ENCODE results near the gene ACADVL. TPM values are rescaled to one million over a fixed set of nuclear protein-coding genes. Genes with fewer than 3 reads are reported as not detected.

The ACADVL gene
- total RNA-seq, 6 donors from 2014 or later = 377 to 1,449 (median 553) TPM

DNA sequence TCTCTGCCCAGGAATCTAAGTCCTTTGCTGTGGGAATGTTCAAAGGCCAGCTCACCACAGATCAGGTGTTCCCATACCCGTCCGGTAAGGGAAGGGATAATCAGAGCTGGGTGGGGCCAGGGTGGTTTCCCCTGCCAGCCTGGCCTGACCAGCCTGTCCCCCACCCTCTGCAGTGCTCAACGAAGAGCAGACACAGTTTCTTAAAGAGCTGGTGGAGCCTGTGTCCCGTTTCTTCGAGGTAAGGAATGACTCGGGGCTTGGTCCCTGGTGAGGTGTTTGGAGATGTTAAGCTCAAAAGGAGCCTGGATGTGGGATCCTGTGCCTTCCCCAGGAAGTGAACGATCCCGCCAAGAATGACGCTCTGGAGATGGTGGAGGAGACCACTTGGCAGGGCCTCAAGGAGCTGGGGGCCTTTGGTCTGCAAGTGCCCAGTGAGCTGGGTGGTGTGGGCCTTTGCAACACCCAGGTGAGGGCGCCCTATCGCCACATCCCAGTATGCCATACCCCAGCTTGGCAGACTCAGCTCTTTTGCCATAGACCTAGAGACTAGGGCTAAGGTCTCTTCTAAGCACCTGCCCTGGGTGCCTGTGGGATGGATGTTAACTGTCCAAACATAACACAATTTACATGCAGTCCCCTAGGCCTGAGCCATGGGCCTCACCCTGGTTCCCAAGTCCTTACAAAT is 997 bp downstream of the ACADVL start:
- ATAC-seq (ENCODE audit: low FRiP score in 2 of 2) = peak in 1 of 2 donors; percentile 57
- H3K36me3 ChIP-seq = peaks cover 11 to 48% (median 44%) of the 10 kb centered on the region in 4 donors
- peaks cover 44 to 60% (median 48%) of the 10 kb centered on the region in 4 donors for H3K4me1 ChIP-seq
- no peak for TF ChIP-seq POLR2A (IDR thresholded peaks at IDR 0.05)
- no peak for TF ChIP-seq POLR2AphosphoS5 (IDR thresholded peaks at IDR 0.05)
- TF ChIP-seq, protein P1, sequence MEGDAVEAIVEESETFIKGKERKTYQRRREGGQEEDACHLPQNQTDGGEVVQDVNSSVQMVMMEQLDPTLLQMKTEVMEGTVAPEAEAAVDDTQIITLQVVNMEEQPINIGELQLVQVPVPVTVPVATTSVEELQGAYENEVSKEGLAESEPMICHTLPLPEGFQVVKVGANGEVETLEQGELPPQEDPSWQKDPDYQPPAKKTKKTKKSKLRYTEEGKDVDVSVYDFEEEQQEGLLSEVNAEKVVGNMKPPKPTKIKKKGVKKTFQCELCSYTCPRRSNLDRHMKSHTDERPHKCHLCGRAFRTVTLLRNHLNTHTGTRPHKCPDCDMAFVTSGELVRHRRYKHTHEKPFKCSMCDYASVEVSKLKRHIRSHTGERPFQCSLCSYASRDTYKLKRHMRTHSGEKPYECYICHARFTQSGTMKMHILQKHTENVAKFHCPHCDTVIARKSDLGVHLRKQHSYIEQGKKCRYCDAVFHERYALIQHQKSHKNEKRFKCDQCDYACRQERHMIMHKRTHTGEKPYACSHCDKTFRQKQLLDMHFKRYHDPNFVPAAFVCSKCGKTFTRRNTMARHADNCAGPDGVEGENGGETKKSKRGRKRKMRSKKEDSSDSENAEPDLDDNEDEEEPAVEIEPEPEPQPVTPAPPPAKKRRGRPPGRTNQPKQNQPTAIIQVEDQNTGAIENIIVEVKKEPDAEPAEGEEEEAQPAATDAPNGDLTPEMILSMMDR (IDR thresholded peaks at IDR 0.05) = peak; percentile 14 to 63 (median 34)
- TF ChIP-seq EP300 (IDR thresholded peaks at IDR 0.05) = peak in 1 of 4 donors; percentile 44
- peak overlapping the region; percentile 93 to 100 (median 97) for H3K4me3 ChIP-seq
- H3K27me3 ChIP-seq = no peaks in the 10 kb centered on the region
- DNase-seq = peak in 1 of 2 donors; percentile 79
- no peaks in the 10 kb centered on the region for H3K9me3 ChIP-seq
- peak overlapping the region; percentile 95 to 100 (median 97) for H3K27ac ChIP-seq
- 16 to 28% methylated on average over 6 to 11 of the region's 11 CpGs for whole genome bisulfite sequencing, 2 donors

DNA sequence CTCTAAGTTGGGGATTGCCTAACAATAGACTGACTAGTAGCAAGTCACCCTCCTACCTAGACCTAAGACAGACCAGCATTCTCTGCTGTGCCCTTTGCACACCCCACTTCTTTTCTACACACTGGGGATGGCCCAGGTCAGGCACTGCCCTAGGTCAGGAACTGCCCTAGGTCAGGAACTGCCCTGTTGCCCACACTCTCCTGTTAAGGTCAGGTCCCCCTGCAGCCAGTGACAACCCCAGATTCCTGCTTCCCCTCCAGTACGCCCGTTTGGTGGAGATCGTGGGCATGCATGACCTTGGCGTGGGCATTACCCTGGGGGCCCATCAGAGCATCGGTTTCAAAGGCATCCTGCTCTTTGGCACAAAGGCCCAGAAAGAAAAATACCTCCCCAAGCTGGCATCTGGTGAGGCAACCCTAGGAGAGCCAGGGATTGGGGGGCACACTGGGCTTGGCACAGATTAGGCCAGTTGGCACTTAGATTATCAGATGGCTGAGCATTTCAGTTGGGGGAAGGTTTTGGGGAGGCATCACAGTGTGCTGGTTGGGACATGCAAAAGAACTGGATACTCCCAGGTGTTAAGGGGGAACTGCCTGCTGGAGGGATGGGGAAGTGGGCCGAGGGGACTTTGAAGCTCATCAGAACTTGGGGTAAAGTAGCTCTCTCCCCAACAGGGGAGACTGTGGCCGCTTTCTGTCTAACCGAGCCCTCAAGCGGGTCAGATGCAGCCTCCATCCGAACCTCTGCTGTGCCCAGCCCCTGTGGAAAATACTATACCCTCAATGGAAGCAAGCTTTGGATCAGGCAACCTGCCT is 1.7 kb downstream of the ACADVL start:
- DNase-seq (no peak), ATAC-seq (ENCODE audit: low FRiP score in 2 of 2) (no peak)
- H3K4me3 ChIP-seq = peak overlapping the region in 1 of 4 donors; percentile 93
- peaks cover 36 to 53% (median 41%) of the 10 kb centered on the region in 4 donors for H3K4me1 ChIP-seq
- H3K27me3 ChIP-seq = no peaks in the 10 kb centered on the region
- TF ChIP-seq POLR2AphosphoS5 (IDR thresholded peaks at IDR 0.05) (no peak), EP300 (IDR thresholded peaks at IDR 0.05) (no peak), POLR2A (IDR thresholded peaks at IDR 0.05) (no peak)
- TF ChIP-seq, protein P1 (IDR thresholded peaks at IDR 0.05) = no peak
- H3K27ac ChIP-seq = peak overlapping the region; percentile 95 to 100 (median 97)
- H3K9me3 ChIP-seq = no peaks in the 10 kb centered on the region
- peaks cover 11 to 56% (median 51%) of the 10 kb centered on the region in 4 donors for H3K36me3 ChIP-seq
- WGBS, 2 donors = 83 to 86% methylated on average over 10 of the region's 10 CpGs

DNA sequence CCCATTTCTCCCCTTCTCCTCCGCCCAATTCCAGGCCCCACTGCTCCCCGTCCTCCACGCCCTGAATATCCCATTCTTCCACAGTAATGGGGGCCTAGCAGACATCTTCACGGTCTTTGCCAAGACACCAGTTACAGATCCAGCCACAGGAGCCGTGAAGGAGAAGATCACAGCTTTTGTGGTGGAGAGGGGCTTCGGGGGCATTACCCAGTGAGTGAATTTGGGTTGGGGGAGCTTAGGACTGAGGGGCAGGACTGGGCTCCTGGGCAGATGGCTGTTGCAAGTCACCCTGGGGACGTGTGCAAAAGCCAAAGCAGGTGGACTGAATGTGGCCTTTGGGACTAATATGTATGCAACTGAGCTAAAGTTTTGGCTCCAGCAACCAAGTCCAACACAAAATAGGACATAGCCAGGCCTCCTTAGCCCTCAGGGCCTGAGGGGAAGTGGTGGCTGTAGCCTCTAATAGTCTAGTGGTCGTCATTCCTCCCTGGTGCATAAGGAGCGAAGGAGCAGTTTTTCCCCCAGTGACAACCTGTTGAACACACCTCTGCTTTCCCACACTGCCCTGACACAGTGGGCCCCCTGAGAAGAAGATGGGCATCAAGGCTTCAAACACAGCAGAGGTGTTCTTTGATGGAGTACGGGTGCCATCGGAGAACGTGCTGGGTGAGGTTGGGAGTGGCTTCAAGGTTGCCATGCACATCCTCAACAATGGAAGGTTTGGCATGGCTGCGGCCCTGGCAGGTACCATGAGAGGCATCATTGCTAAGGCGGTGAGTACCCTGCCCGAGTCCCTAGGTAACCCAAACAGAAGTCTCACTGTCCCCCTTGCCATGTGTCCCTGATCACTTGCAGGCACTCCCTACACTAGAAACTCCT is 2.6 kb downstream of the ACADVL start:
- peaks cover 30 to 45% (median 35%) of the 10 kb centered on the region in 4 donors for H3K4me1 ChIP-seq
- H3K27ac ChIP-seq = peak overlapping the region in 2 of 4 donors; percentile 99 to 100
- ATAC-seq (ENCODE audit: low FRiP score in 2 of 2) (no peak), DNase-seq (no peak)
- no peaks in the 10 kb centered on the region for H3K27me3 ChIP-seq
- no peaks in the 10 kb centered on the region for H3K9me3 ChIP-seq
- 87 to 95% methylated on average over 12 to 15 of the region's 15 CpGs for WGBS, 2 donors
- TF ChIP-seq EP300 (IDR thresholded peaks at IDR 0.05) = no peak
- peaks cover 11 to 64% (median 60%) of the 10 kb centered on the region in 4 donors for H3K36me3 ChIP-seq
- H3K4me3 ChIP-seq = no peak overlapping the region

DNA sequence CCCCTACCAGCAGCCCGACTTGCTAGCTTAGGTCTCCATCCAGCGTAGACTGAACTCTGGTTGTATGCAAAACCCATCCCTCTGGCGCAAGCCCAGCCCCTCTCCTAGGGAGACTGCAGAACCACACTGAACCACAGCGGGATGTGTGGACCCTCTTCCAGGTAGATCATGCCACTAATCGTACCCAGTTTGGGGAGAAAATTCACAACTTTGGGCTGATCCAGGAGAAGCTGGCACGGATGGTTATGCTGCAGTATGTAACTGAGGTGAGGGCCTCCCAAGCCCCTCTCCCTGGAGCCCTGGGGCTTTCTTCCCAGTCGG is 3.2 kb downstream of the ACADVL start:
- ATAC-seq (ENCODE audit: low FRiP score in 2 of 2) (no peak), DNase-seq (no peak)
- Histone ChIP-seq H3K9me3 (no peaks in the 10 kb centered on the region), H3K27ac (no peak overlapping the region), H3K4me3 (no peak overlapping the region), H3K27me3 (no peaks in the 10 kb centered on the region), H3K36me3 (peaks cover 11 to 70% (median 64%) of the 10 kb centered on the region in 4 donors), H3K4me1 (peaks cover 26 to 39% (median 30%) of the 10 kb centered on the region in 4 donors)
- TF ChIP-seq POLR2A (IDR thresholded peaks at IDR 0.05) (no peak), POLR2AphosphoS5 (IDR thresholded peaks at IDR 0.05) (no peak), EP300 (IDR thresholded peaks at IDR 0.05) (no peak)
- TF ChIP-seq, protein P1 (IDR thresholded peaks at IDR 0.05) = no peak
- 53 to 85% methylated on average over 2 to 7 of the region's 7 CpGs for WGBS, 2 donors

Measured in upper lobe of left lung (tissue), 6 donors.